Stomach (tissue), 9 donors: Measurements from ENCODE around the gene CDH18. TPM values are rescaled to one million over a fixed set of nuclear protein-coding genes. Genes with fewer than 3 reads are reported as not detected.

ENCODE experiments used
- DNase-seq, 2 donors: peaks; one replicate each; pipeline versions ENCODE4 v3.0.0 to v3.0.0-alpha.2; 2013 to 2019
- H3K27ac ChIP-seq, 5 donors: fragments of 200-600 bp in 4 of 5; sonication (generic) in 4 of 5; one replicate each; pipeline ENCODE4 v1.5.1; 2013 to 2019; ENCODE audit warnings: mild to moderate bottlenecking in 1 of 5, moderate library complexity in 1 of 5
- H3K27me3 ChIP-seq, 3 donors: fragments of 200-600 bp; sonication (generic); one replicate each; pipeline ENCODE4 v1.5.1; 2017 to 2019; ENCODE audit warnings: mixed run types in 1 of 3
- H3K36me3 ChIP-seq, 4 donors: fragments of 200-600 bp; sonication (generic); 1 replicate in 3 of 4; 2 replicates in 1 of 4; pipeline ENCODE4 v1.5.1; 2016 to 2019
- H3K4me1 ChIP-seq, 4 donors: fragments of 200-600 bp; sonication (generic); one replicate each; pipeline ENCODE4 v1.5.1; 2016 to 2019
- H3K4me3 ChIP-seq, 4 donors: fragments of 200-600 bp; sonication (generic) in 3 of 4; one replicate each; pipeline ENCODE4 v1.5.1; 2016 to 2019; ENCODE audit warnings: mild to moderate bottlenecking in 1 of 4
- H3K9me3 ChIP-seq, 4 donors: fragments of 200-600 bp; sonication (generic); one replicate each; pipeline ENCODE4 v1.5.1; 2016 to 2019
- EP300 ChIP-seq: sonication (generic); formaldehyde crosslinking; IDR thresholded peaks from one replicate; pipeline ENCODE4 v1.6.1; 2017; ENCODE audit warnings: antibody characterized with exemption
- POLR2A ChIP-seq, 4 donors: fragments of 450-650 bp; IDR thresholded peaks; one replicate each; pipeline ENCODE4 v1.6.1; 2016; ENCODE audit warnings: antibody characterized with exemption in 4 of 4, control low read depth in 2 of 4, mild to moderate bottlenecking in 1 of 4, moderate library complexity in 1 of 4
- POLR2AphosphoS5 ChIP-seq, 3 donors: sonication (generic); formaldehyde crosslinking; IDR thresholded peaks; one replicate each; pipeline ENCODE4 v1.6.1; 2016; ENCODE audit warnings: antibody characterized with exemption in 3 of 3
- WGBS, 5 donors: extraction: QIAGEN DNeasy Blood & Tissue Kit in 3 of 5; methylation state at CpG; one replicate each; pipeline versions ENCODE4 v1.1.5 to v1.1.7; 2013 to 2018; 5-methylcytosine and 5-hydroxymethylcytosine counted together
- intact Hi-C: fragments of 100-400 bp; cut with DNase I; formaldehyde crosslinking; loops from one replicate; pipeline ENCODE4 v1.15.1; 2023; ENCODE audit warnings: low total_unique reads
- polyA plus RNA-seq, 3 donors: library from polyadenylated mRNA; stranded (reverse); fragments of 200-250 nt; gene quantifications; one replicate each; pipeline ENCODE4 v1.2.3, GENCODE V29; 2013
- total RNA-seq, 5 donors: library from RNA; depleted of rRNA; stranded (reverse); fragments of >200 nt; gene quantifications; one replicate each; pipeline versions ENCODE4 v1.1.0 to v1.2.3, GENCODE V29; 2014 to 2016
- TF ChIP-seq, protein P1 (sequence below), 7 experiments: fragments of 450-650 bp in 4 of 7; fragments of 200-600 bp in 3 of 7; sonication (generic) in 3 of 7; IDR thresholded peaks; one replicate each; pipeline ENCODE4 v1.5.1; 2016 to 2019; ENCODE audit warnings: antibody characterized with exemption in 7 of 7, control low read depth in 2 of 7, mild to moderate bottlenecking in 1 of 7
- donor health status: healthy with polysubstance abuse.
- donor health status: Bipolar disorder and iron deficiency.
- donor health status: healthy.

The CDH18 gene
- total and polyA plus RNA-seq, 8 donors: 0.05 to 0.92 TPM; not detected in 6

DNA sequence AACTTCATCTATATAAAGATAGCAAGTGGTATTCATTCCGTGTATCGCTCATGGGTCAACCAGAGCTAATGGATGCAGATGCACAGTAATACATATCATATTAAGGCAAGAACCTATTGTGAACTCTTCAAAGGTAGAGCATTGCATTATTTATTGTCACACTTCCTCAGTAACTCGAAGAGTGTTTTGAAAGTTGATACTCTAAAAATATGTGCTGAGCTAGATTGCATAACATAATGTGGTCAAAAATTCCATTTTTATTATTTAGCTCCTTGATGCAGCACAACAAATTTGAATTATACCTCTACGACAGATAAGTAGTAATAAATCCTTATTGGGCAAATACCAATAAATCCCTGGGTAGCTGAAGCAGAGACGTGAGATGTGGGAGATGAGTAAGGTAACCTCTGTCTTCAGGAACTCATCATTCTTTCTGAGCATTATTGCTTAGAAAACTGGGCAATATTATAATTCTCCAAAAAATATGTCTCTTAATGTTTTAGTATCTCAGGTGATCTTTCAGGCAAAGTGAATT is 70.3 kb downstream of the CDH18 start:
- no peak for TF ChIP-seq POLR2A (IDR thresholded peaks at IDR 0.05)
- TF ChIP-seq EP300: no peak
- no peak for TF ChIP-seq POLR2AphosphoS5 (IDR thresholded peaks at IDR 0.05)
- TF ChIP-seq, protein P1, sequence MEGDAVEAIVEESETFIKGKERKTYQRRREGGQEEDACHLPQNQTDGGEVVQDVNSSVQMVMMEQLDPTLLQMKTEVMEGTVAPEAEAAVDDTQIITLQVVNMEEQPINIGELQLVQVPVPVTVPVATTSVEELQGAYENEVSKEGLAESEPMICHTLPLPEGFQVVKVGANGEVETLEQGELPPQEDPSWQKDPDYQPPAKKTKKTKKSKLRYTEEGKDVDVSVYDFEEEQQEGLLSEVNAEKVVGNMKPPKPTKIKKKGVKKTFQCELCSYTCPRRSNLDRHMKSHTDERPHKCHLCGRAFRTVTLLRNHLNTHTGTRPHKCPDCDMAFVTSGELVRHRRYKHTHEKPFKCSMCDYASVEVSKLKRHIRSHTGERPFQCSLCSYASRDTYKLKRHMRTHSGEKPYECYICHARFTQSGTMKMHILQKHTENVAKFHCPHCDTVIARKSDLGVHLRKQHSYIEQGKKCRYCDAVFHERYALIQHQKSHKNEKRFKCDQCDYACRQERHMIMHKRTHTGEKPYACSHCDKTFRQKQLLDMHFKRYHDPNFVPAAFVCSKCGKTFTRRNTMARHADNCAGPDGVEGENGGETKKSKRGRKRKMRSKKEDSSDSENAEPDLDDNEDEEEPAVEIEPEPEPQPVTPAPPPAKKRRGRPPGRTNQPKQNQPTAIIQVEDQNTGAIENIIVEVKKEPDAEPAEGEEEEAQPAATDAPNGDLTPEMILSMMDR (IDR thresholded peaks at IDR 0.05): no peak
- Histone ChIP-seq H3K27ac (no peak overlapping the region), H3K4me1 (no peaks in the 10 kb centered on the region), H3K4me3 (no peak overlapping the region), H3K9me3 (no peaks in the 10 kb centered on the region), H3K36me3 (no peaks in the 10 kb centered on the region), H3K27me3 (no peaks in the 10 kb centered on the region)
- no peak for DNase-seq
- intact Hi-C loops: no loop called here
- WGBS, 5 donors: 75 to 85% (median 84%) methylated on average over 5 of the region's 5 CpGs

DNA sequence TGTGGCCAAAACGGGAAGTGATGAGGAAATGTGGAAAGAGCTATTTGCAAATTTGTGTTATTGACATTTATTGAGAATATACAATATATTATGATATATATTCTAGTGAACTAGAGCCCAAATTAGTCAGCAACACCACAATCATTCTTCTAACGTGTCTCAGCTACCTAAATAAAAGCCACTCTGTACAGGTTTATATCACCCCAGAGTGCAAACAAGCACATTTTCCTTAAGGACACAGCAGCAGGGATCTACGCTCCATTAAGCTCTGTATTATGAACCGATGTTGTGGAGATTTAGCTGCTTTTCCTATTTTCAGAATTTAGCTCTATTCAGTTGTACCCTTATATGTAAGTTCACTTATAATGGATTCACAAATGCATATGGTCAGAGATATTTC is 77.9 kb downstream of the CDH18 start:
- H3K36me3 ChIP-seq: no peaks in the 10 kb centered on the region
- no peaks in the 10 kb centered on the region for H3K9me3 ChIP-seq
- no peak overlapping the region for H3K4me3 ChIP-seq
- 44 to 59% (median 50%) methylated on average over 4 of the region's 4 CpGs for WGBS, 5 donors
- H3K27ac ChIP-seq: no peak overlapping the region
- intact Hi-C loops: no loop called here
- peak in 1 of 2 donors; percentile 17 for DNase-seq
- no peaks in the 10 kb centered on the region for H3K4me1 ChIP-seq
- TF ChIP-seq, protein P1 (IDR thresholded peaks at IDR 0.05): no peak
- TF ChIP-seq POLR2A (IDR thresholded peaks at IDR 0.05) (no peak), EP300 (no peak), POLR2AphosphoS5 (IDR thresholded peaks at IDR 0.05) (no peak)
- H3K27me3 ChIP-seq: no peaks in the 10 kb centered on the region

DNA sequence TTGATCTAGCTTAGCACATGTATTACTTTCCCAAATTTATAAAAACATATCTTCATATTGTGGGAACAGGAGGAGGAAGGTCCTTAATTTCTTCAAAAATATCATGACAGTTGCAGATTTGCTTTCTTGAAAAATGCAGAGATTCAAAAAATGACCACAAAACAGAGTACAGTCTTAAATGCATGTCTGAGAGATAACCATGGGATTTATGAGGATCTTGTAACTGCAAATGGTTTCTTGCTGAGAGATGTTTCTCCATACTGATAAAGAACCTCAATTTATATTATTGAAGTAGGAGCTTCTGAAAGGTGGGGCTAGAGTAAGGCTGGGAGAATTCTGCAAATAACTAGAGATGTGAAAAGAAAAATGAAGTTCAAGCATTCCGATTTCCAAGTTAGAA is 83.2 kb downstream of the CDH18 start:
- H3K4me1 ChIP-seq: no peaks in the 10 kb centered on the region
- WGBS, 5 donors: 0 to 98% (median 0%) methylated on average over 1 of the region's 1 CpG
- no peaks in the 10 kb centered on the region for H3K27me3 ChIP-seq
- H3K9me3 ChIP-seq: no peaks in the 10 kb centered on the region
- no peaks in the 10 kb centered on the region for H3K36me3 ChIP-seq
- no peak overlapping the region for H3K27ac ChIP-seq
- no peak overlapping the region for H3K4me3 ChIP-seq
- intact Hi-C loops: no loop called here
- DNase-seq: no peak
- TF ChIP-seq POLR2A (IDR thresholded peaks at IDR 0.05) (no peak), EP300 (no peak), POLR2AphosphoS5 (IDR thresholded peaks at IDR 0.05) (no peak)
- TF ChIP-seq, protein P1 (IDR thresholded peaks at IDR 0.05): no peak

DNA sequence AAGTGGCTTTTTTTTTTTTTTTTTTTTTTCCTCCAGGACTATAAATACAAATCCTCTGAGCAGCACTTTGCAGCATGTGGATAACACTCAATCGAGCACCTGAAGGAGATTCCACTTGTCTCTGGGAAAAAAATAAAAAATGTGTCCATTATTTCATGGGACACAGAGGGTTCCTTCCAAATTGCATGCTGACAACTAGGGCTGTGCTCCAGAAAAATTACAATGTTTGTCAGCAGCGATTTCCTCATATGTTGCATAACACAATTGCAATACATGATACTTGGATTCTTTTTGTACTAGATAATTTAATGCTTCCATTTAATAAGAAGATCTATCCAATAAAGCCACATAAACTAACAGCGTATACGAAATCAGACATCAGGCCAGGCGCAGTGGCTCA is 84.4 kb downstream of the CDH18 start:
- 86 to 95% (median 93%) methylated on average over 5 of the region's 5 CpGs for WGBS, 5 donors
- DNase-seq: no peak
- Histone ChIP-seq H3K27ac (no peak overlapping the region), H3K4me1 (no peaks in the 10 kb centered on the region), H3K9me3 (no peaks in the 10 kb centered on the region), H3K36me3 (no peaks in the 10 kb centered on the region), H3K27me3 (no peaks in the 10 kb centered on the region), H3K4me3 (no peak overlapping the region)
- intact Hi-C loops: no loop called here
- TF ChIP-seq POLR2A (IDR thresholded peaks at IDR 0.05): no peak
- TF ChIP-seq EP300: no peak
- TF ChIP-seq, protein P1 (IDR thresholded peaks at IDR 0.05): no peak
- no peak for TF ChIP-seq POLR2AphosphoS5 (IDR thresholded peaks at IDR 0.05)
